ENCODE data around the gene EZR.

- no peak for TF ChIP-seq POLR2A (IDR thresholded peaks at IDR 0.05)
- TF ChIP-seq CTCF (IDR thresholded peaks at IDR 0.05) = no peak
Measured at GRCh38 chr6:158762787-158763433, 56.3 kb downstream of the EZR start.
